HepG2 (cell line): Measurements from ENCODE around the gene PXDC1. TPM values are rescaled to one million over a fixed set of nuclear protein-coding genes. Genes with fewer than 3 reads are reported as not detected.
A peak's percentile ranks its signal among the peaks of the same experiment; 100 is the strongest.

Experiments used
- AKAP8 ChIP-seq: sonication (generic); formaldehyde crosslinking; IDR thresholded peaks from 2 replicates; pipeline ENCODE4 v1.5.1; 2020; ENCODE audit warnings: mild to moderate bottlenecking, missing genetic modification reagents
- CEBPZ ChIP-seq: IDR thresholded peaks from 2 replicates; pipeline ENCODE4 v1.6.1; 2012; ENCODE audit warnings: low read length, improper control_type of control experiment
- DR1 ChIP-seq: sonication (generic); formaldehyde crosslinking; IDR thresholded peaks from 2 replicates; pipeline ENCODE4 v1.8.0; 2021; ENCODE audit warnings: mild to moderate bottlenecking, missing genetic modification reagents, inconsistent platforms
- HMG20B ChIP-seq: conservative IDR thresholded peaks from 2 replicates; pipeline ENCODE4 v1.6.1; 2016; ENCODE audit warnings: missing genetic modification reagents, missing compliant biosample characterization
- HOXA9 ChIP-seq: sonication (generic); formaldehyde crosslinking; IDR thresholded peaks from 2 replicates; pipeline ENCODE4 v1.8.1; 2022; ENCODE audit warnings: missing genetic modification reagents, mild to moderate bottlenecking, moderate library complexity, borderline replicate concordance
- ISL2 ChIP-seq: sonication (generic); formaldehyde crosslinking; IDR thresholded peaks from 2 replicates; pipeline ENCODE4 v1.5.0; 2020; ENCODE audit warnings: missing genetic modification reagents
- KLF11 ChIP-seq: IDR thresholded peaks from 2 replicates; pipeline ENCODE4 v1.6.1; 2016; ENCODE audit warnings: missing compliant biosample characterization
- MED8 ChIP-seq: sonication (generic); formaldehyde crosslinking; IDR thresholded peaks from 2 replicates; pipeline ENCODE4 v1.8.1; 2023; ENCODE audit warnings: mild to moderate bottlenecking, missing genetic modification reagents; ENCODE audit not compliant: insufficient replicate concordance
- NR2F6 ChIP-seq, 2 experiments: IDR thresholded peaks; 2 replicates each; pipeline ENCODE4 v1.6.1; 2016; ENCODE audit warnings: antibody characterized with exemption in 1 of 2, mild to moderate bottlenecking in 1 of 2
- RBFOX2 ChIP-seq: fragments of 200-400 bp; formaldehyde crosslinking; IDR thresholded peaks from 2 replicates; pipeline ENCODE4 v1.6.1; 2017; ENCODE audit warnings: low read depth, mild to moderate bottlenecking, low read length
- SRY ChIP-seq: sonication (generic); formaldehyde crosslinking; IDR thresholded peaks from 2 replicates; pipeline ENCODE4 v1.8.0; 2022; ENCODE audit warnings: mild to moderate bottlenecking, missing genetic modification reagents
- STAG1 ChIP-seq: sonication (generic); formaldehyde crosslinking; IDR thresholded peaks from 2 replicates; pipeline ENCODE4 v1.4.0; 2020; ENCODE audit warnings: missing genetic modification reagents
- TEAD2 ChIP-seq: sonication (generic); formaldehyde crosslinking; IDR thresholded peaks from 2 replicates; pipeline ENCODE4 v1.9.0; 2021; ENCODE audit warnings: missing genetic modification reagents
- TSC22D2 ChIP-seq: sonication (generic); formaldehyde crosslinking; IDR thresholded peaks from 2 replicates; pipeline ENCODE4 v1.5.1; 2020; ENCODE audit warnings: missing genetic modification reagents, mild to moderate bottlenecking, borderline replicate concordance
- ZNF10 ChIP-seq: sonication (generic); formaldehyde crosslinking; IDR thresholded peaks from 2 replicates; pipeline ENCODE4 v1.4.0; 2020; ENCODE audit warnings: mild to moderate bottlenecking, low read depth, missing genetic modification reagents, borderline replicate concordance
- ZNF124 ChIP-seq: sonication (generic); formaldehyde crosslinking; IDR thresholded peaks from 2 replicates; pipeline ENCODE4 v1.4.0; 2020; ENCODE audit warnings: missing genetic modification reagents
- ZNF24 ChIP-seq: fragments of 450-650 bp; IDR thresholded peaks from 2 replicates; pipeline ENCODE4 v1.6.1; 2017; ENCODE audit warnings: antibody characterized with exemption, mild to moderate bottlenecking
- ZNF331 ChIP-seq: sonication (generic); formaldehyde crosslinking; IDR thresholded peaks from 2 replicates; pipeline ENCODE4 v1.4.0; 2020; ENCODE audit warnings: missing genetic modification reagents
- ZSCAN22 ChIP-seq: sonication (generic); formaldehyde crosslinking; IDR thresholded peaks from 2 replicates; pipeline ENCODE4 v1.4.0; 2020; ENCODE audit warnings: mild to moderate bottlenecking, missing genetic modification reagents
- polyA plus RNA-seq, 8 experiments: library from polyadenylated mRNA; depleted of rRNA in 3 of 8; stranded (reverse) in 7 of 8; unstranded in 1 of 8; fragments of >200 nt; fragmentation: Illumina TruSeq in 4 of 8; extraction: Trizol in 4 of 8; gene quantifications; 2 replicates each; pipeline versions ENCODE4 v1.2.1 to v1.2.3, GENCODE V29; 2011 to 2016; ENCODE audit warnings: low read depth in 4 of 8, missing spikeins in 1 of 8, mixed read lengths in 1 of 8; ENCODE audit not compliant: insufficient read depth in 1 of 8
- total RNA-seq, 5 experiments: library from RNA; depleted of rRNA; stranded (reverse); fragments of >200 nt; fragmentation: Illumina TruSeq; extraction: Trizol; gene quantifications; 2 replicates each; pipeline ENCODE4 v1.2.3, GENCODE V29; 2016; ENCODE audit warnings: low read depth in 1 of 5
- TF ChIP-seq, protein P1 (sequence below): sonication (generic); formaldehyde crosslinking; IDR thresholded peaks from 2 replicates; pipeline ENCODE4 v1.4.0; 2020; ENCODE audit warnings: missing genetic modification reagents
- TF ChIP-seq, protein P2 (sequence below): sonication (generic); formaldehyde crosslinking; IDR thresholded peaks from 2 replicates; pipeline ENCODE4 v1.4.0; 2020; ENCODE audit warnings: missing genetic modification reagents; ENCODE audit errors: not compliant biosample characterization
- TF ChIP-seq, protein P3 (sequence below): sonication (generic); formaldehyde crosslinking; IDR thresholded peaks from 2 replicates; pipeline ENCODE4 v1.4.0; 2020; ENCODE audit warnings: mild to moderate bottlenecking, missing genetic modification reagents, borderline replicate concordance

The PXDC1 gene
- total and polyA plus RNA-seq, 2 of the 13 experiments (the other 11 are each of a cell fraction or from before 2014, with no cell fraction given), result 32.4 to 34.7 TPM

DNA sequence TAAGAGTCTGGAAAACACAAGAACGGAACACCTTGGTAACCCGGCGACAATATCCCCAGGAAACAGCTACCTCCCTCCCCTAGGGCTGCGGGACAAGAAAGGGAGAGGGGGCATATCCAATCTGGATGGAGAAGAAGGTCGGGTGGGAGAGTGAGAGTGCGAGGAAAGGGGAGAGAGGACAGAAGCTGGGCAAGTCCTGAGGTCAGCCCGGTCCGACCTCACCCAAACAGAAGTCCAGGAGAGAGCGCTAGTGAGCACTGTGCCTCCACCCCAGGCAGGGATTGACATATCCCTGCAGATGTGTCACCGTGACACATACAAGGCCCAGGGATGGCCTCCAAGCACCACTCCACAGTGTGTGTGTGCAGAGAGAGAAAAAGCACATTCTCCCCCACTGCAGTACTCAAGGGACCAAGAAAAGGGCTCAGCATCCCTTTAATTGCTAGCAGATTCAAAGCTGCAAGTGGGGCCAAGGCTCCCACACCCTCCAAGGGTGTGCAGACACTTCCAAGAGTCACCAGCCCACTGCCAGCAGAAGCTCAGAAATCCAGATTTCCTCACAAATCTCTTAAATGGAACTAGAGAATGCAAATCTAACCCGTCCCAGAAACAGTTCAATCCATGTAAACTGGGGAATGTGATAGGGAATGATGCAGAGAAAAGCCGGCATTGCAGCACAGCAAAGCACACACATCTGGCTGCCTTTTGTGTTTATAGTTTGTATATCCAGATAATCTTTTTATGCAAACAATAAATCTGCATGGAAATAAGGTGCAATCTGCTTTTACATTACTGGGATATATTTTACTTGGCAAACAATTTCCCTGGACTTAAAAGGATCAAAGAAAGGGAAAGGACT lies 3.1 kb downstream of the PXDC1 start (continued):
- TF ChIP-seq TSC22D2 (CRISPR knock-in tag), result peak; percentile 70; the same call in 1 of the 2 replicates
- TF ChIP-seq ISL2 (CRISPR knock-in tag), result no peak
- peak; percentile 55; the same call in 1 of the 2 replicates for TF ChIP-seq AKAP8 (CRISPR knock-in tag)
- TF ChIP-seq, protein P1, sequence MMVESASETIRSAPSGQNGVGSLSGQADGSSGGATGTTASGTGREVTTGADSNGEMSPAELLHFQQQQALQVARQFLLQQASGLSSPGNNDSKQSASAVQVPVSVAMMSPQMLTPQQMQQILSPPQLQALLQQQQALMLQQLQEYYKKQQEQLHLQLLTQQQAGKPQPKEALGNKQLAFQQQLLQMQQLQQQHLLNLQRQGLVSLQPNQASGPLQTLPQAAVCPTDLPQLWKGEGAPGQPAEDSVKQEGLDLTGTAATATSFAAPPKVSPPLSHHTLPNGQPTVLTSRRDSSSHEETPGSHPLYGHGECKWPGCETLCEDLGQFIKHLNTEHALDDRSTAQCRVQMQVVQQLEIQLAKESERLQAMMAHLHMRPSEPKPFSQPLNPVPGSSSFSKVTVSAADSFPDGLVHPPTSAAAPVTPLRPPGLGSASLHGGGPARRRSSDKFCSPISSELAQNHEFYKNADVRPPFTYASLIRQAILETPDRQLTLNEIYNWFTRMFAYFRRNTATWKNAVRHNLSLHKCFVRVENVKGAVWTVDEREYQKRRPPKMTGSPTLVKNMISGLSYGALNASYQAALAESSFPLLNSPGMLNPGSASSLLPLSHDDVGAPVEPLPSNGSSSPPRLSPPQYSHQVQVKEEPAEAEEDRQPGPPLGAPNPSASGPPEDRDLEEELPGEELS (CRISPR knock-in tag), result peak; percentile 57; the same call in 1 of the 2 replicates
- no peak for TF ChIP-seq ZNF124
- TF ChIP-seq KLF11 (CRISPR knock-in tag), result no peak
- TF ChIP-seq SRY (CRISPR knock-in tag), result no peak
- no peak for TF ChIP-seq ZNF24
- no peak; the same call in 1 of the 2 replicates for TF ChIP-seq HMG20B (CRISPR knock-in tag)
- TF ChIP-seq, protein P2, sequence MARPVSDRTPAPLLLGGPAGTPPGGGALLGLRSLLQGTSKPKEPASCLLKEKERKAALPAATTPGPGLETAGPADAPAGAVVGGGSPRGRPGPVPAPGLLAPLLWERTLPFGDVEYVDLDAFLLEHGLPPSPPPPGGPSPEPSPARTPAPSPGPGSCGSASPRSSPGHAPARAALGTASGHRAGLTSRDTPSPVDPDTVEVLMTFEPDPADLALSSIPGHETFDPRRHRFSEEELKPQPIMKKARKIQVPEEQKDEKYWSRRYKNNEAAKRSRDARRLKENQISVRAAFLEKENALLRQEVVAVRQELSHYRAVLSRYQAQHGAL, result no peak
- TF ChIP-seq CEBPZ, result no peak
- no peak for TF ChIP-seq HOXA9 (CRISPR knock-in tag)
- TF ChIP-seq, protein P3, sequence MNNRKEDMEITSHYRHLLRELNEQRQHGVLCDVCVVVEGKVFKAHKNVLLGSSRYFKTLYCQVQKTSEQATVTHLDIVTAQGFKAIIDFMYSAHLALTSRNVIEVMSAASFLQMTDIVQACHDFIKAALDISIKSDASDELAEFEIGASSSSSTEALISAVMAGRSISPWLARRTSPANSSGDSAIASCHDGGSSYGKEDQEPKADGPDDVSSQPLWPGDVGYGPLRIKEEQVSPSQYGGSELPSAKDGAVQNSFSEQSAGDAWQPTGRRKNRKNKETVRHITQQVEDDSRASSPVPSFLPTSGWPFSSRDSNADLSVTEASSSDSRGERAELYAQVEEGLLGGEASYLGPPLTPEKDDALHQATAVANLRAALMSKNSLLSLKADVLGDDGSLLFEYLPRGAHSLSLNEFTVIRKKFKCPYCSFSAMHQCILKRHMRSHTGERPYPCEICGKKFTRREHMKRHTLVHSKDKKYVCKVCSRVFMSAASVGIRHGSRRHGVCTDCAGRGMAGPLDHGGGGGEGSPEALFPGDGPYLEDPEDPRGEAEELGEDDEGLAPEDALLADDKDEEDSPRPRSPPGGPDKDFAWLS (CRISPR knock-in tag), result no peak
- 0 out of 2 replicates have a peak, but pooled peaks have one; percentile 43 for TF ChIP-seq TEAD2 (CRISPR knock-in tag)
- peak; percentile 93 for TF ChIP-seq STAG1 (CRISPR knock-in tag)
- TF ChIP-seq ZNF10 (CRISPR knock-in tag), result no peak
- peak; percentile 41; the same call in 1 of the 2 replicates for TF ChIP-seq RBFOX2
- no peak for TF ChIP-seq MED8
- TF ChIP-seq ZSCAN22 (CRISPR knock-in tag), result no peak
- TF ChIP-seq NR2F6 (IDR thresholded peaks at IDR 0.05), result peak; percentile 52; the same call in 1 of the 2 replicates
- peak; percentile 81 for TF ChIP-seq NR2F6 (CRISPR knock-in tag; IDR thresholded peaks at IDR 0.05)
- TF ChIP-seq DR1, result no peak
- peak; percentile 65; the same call in 1 of the 2 replicates for TF ChIP-seq ZNF331 (CRISPR knock-in tag)
